ENCODE results near the gene SORCS2.

The SORCS2 gene

GRCh38 chr4:7773401-7774180 lies 581.3 kb downstream of the SORCS2 start:
- H3K4me2 ChIP-seq (ENCODE audit: low read length): no peak overlapping the region
- no peak overlapping the region for H3K27ac ChIP-seq (ENCODE audit: low read length)
- H3K4me3 ChIP-seq (ENCODE audit: low read length): no peak overlapping the region
- H2AFZ ChIP-seq (ENCODE audit: low read depth, low read length): no peak overlapping the region
- peaks cover 16% of the 10 kb centered on the region; the same call in 1 of the 2 replicates for H3K27me3 ChIP-seq (ENCODE audit: low read depth, low read length)
- no peak overlapping the region for H3K9ac ChIP-seq (ENCODE audit: low read length)
- H3K4me1 ChIP-seq (ENCODE audit: low read length): peaks cover 10% of the 10 kb centered on the region
- H3K36me3 ChIP-seq (replicated peaks; ENCODE audit: low read depth, low read length): no peaks in the 10 kb centered on the region
- no peaks in the 10 kb centered on the region for H4K20me1 ChIP-seq (ENCODE audit: insufficient read depth, low read length)
- H3K9me3 ChIP-seq (ENCODE audit: insufficient read depth, low read length): no peaks in the 10 kb centered on the region
- no peaks in the 10 kb centered on the region for H3K79me2 ChIP-seq (ENCODE audit: low read length)
- TF ChIP-seq EZH2phosphoT487 (IDR thresholded peaks at IDR 0.05; ENCODE audit: low read depth) (no peak), CTCF (IDR thresholded peaks at IDR 0.05; ENCODE audit: low read depth, low read length) (no peak)

GRCh38 chr4:7774301-7775294 lies 582.3 kb downstream of the SORCS2 start:
- no peak for TF ChIP-seq EZH2phosphoT487 (IDR thresholded peaks at IDR 0.05; ENCODE audit: low read depth)
- TF ChIP-seq CTCF (IDR thresholded peaks at IDR 0.05; ENCODE audit: low read depth, low read length): no peak
- Histone ChIP-seq H3K4me3 (ENCODE audit: low read length) (no peak overlapping the region), H3K27me3 (ENCODE audit: low read depth, low read length) (peaks cover 16% of the 10 kb centered on the region; the same call in 1 of the 2 replicates), H3K4me1 (ENCODE audit: low read length) (peaks cover 10% of the 10 kb centered on the region), H3K9me3 (ENCODE audit: insufficient read depth, low read length) (no peaks in the 10 kb centered on the region), H3K4me2 (ENCODE audit: low read length) (no peak overlapping the region), H2AFZ (ENCODE audit: low read depth, low read length) (no peak overlapping the region), H3K79me2 (ENCODE audit: low read length) (no peaks in the 10 kb centered on the region), H3K9ac (ENCODE audit: low read length) (no peak overlapping the region), H3K36me3 (replicated peaks; ENCODE audit: low read depth, low read length) (no peaks in the 10 kb centered on the region), H4K20me1 (ENCODE audit: insufficient read depth, low read length) (no peaks in the 10 kb centered on the region), H3K27ac (ENCODE audit: low read length) (no peak overlapping the region)

- H3K9me3 ChIP-seq (ENCODE audit: insufficient read depth, low read length): no peaks in the 10 kb centered on the region
- peaks cover 10% of the 10 kb centered on the region for H3K4me1 ChIP-seq (ENCODE audit: low read length)
- no peaks in the 10 kb centered on the region for H3K79me2 ChIP-seq (ENCODE audit: low read length)
- no peak overlapping the region for H3K9ac ChIP-seq (ENCODE audit: low read length)
- no peaks in the 10 kb centered on the region for H4K20me1 ChIP-seq (ENCODE audit: insufficient read depth, low read length)
- no peak overlapping the region for H3K4me3 ChIP-seq (ENCODE audit: low read length)
- no peak overlapping the region for H3K4me2 ChIP-seq (ENCODE audit: low read length)
- H3K27ac ChIP-seq (ENCODE audit: low read length): no peak overlapping the region
- TF ChIP-seq EZH2phosphoT487 (IDR thresholded peaks at IDR 0.05; ENCODE audit: low read depth) (no peak), CTCF (IDR thresholded peaks at IDR 0.05; ENCODE audit: low read depth, low read length) (no peak)
- H3K27me3 ChIP-seq (ENCODE audit: low read depth, low read length): peaks cover 16% of the 10 kb centered on the region; the same call in 1 of the 2 replicates
- H3K36me3 ChIP-seq (replicated peaks; ENCODE audit: low read depth, low read length): no peaks in the 10 kb centered on the region
- H2AFZ ChIP-seq (ENCODE audit: low read depth, low read length): no peak overlapping the region
Observed at GRCh38 chr4:7775396-7775795, 583.1 kb downstream of the SORCS2 start.
